GM18517 (cell line): ENCODE results near the gene POLDIP3.
"Not testable (repeated sequence)": the region's sequence is repeated elsewhere in the genome, so short reads cannot be mapped to it uniquely, and the experiment has no call there.

Experiments used
- ATAC-seq: cut with Tn5 transposase; IDR thresholded peaks from one replicate; pipeline ENCODE4 v1.9.1; 2021; ENCODE audit warnings: mild to moderate bottlenecking, moderate library complexity; ENCODE audit not compliant: unreplicated experiment

Gene POLDIP3

GRCh38 chr22:42620084-42620483 lies 5.4 kb upstream of the POLDIP3 start:
- ATAC-seq = no peak

GRCh38 chr22:42619261-42620063 lies 4.8 kb upstream of the POLDIP3 start:
- no peak for ATAC-seq

- no peak for ATAC-seq
These were observed 2.7 kb upstream of the POLDIP3 start for GRCh38 chr22:42617155-42617983.

- ATAC-seq = not testable (repeated sequence)
These were observed 1.1 kb upstream of the POLDIP3 start for GRCh38 chr22:42615860-42616175.

- peak; percentile 64 for ATAC-seq
These were observed 593 bp upstream of the POLDIP3 start for GRCh38 chr22:42615092-42615859.

- ATAC-seq = no peak
These were observed 796 bp downstream of the POLDIP3 start for GRCh38 chr22:42613872-42614301.

GRCh38 chr22:42612336-42612735 lies 2.3 kb downstream of the POLDIP3 start:
- ATAC-seq = no peak

GRCh38 chr22:42611051-42611450 lies 3.6 kb downstream of the POLDIP3 start:
- ATAC-seq = no peak

GRCh38 chr22:42610186-42610585 lies 4.5 kb downstream of the POLDIP3 start:
- no peak for ATAC-seq

- ATAC-seq = no peak
These were observed 5.8 kb downstream of the POLDIP3 start for GRCh38 chr22:42608823-42609361.

- ATAC-seq = no peak
These were observed 6.4 kb downstream of the POLDIP3 start for GRCh38 chr22:42608136-42608822.

GRCh38 chr22:42607641-42608040 lies 7.0 kb downstream of the POLDIP3 start:
- ATAC-seq = not testable (repeated sequence)

- ATAC-seq = no peak
These were observed 10.3 kb downstream of the POLDIP3 start for GRCh38 chr22:42604403-42604802.

GRCh38 chr22:42603427-42603826 lies 11.3 kb downstream of the POLDIP3 start:
- no peak for ATAC-seq

GRCh38 chr22:42602470-42602869 lies 12.2 kb downstream of the POLDIP3 start:
- no peak for ATAC-seq

GRCh38 chr22:42601879-42602465 lies 12.7 kb downstream of the POLDIP3 start:
- no peak for ATAC-seq

- no peak for ATAC-seq
These were observed 17.7 kb downstream of the POLDIP3 start for GRCh38 chr22:42596863-42597530.

- no peak for ATAC-seq
These were observed 18.3 kb downstream of the POLDIP3 start for GRCh38 chr22:42596336-42596735.

- no peak for ATAC-seq
These were observed 19.2 kb downstream of the POLDIP3 start for GRCh38 chr22:42595434-42595833.

GRCh38 chr22:42591987-42592386 lies 22.7 kb downstream of the POLDIP3 start:
- ATAC-seq = no peak
